Lung microvascular endothelial cell (primary cell): ENCODE data around the gene C6orf52. TPM values are rescaled to one million over a fixed set of nuclear protein-coding genes. Genes with fewer than 3 reads are reported as not detected.
"Not testable (repeated sequence)": the region's sequence is repeated elsewhere in the genome, so short reads cannot be mapped to it uniquely, and the experiment has no call there.

ENCODE experiments used
- DNase-seq, 2 donors: peaks; one replicate each; pipeline versions ENCODE4 v3.0.0 to v3.0.0-alpha.2; 2010; ENCODE audit warnings: low read depth in 2 of 2
- total RNA-seq: library from RNA; depleted of rRNA; stranded (reverse); fragments of >200 nt; gene quantifications from 2 replicates; pipeline ENCODE4 v1.2.1, GENCODE V29; 2014

C6orf52 gene
- total RNA-seq, 1 donor from 2014 or later, result not detected

GRCh38 chr6:10696655-10697054 lies 2.2 kb upstream of the C6orf52 start:
- DNase-seq, result no peak

- peak in 1 of 2 donors; percentile 16 for DNase-seq
These were observed 756 bp upstream of the C6orf52 start for GRCh38 chr6:10695086-10695657.

- DNase-seq, result no peak
These were observed 1.4 kb downstream of the C6orf52 start for GRCh38 chr6:10692965-10693538.

- peak in 1 of 2 donors; percentile 24 for DNase-seq
These were observed 3.6 kb downstream of the C6orf52 start for GRCh38 chr6:10690651-10691445.

- no peak for DNase-seq
These were observed 6.8 kb downstream of the C6orf52 start for GRCh38 chr6:10687582-10687981.

GRCh38 chr6:10686901-10687300 lies 7.5 kb downstream of the C6orf52 start:
- no peak for DNase-seq

GRCh38 chr6:10685092-10685915 lies 9.1 kb downstream of the C6orf52 start:
- DNase-seq, result no peak

GRCh38 chr6:10684618-10685017 lies 9.8 kb downstream of the C6orf52 start:
- DNase-seq, result no peak

- no peak for DNase-seq
These were observed 11.9 kb downstream of the C6orf52 start for GRCh38 chr6:10682355-10682988.

- no peak for DNase-seq
These were observed 12.6 kb downstream of the C6orf52 start for GRCh38 chr6:10681795-10682194.

GRCh38 chr6:10678456-10678855 lies 16.0 kb downstream of the C6orf52 start:
- no peak for DNase-seq

GRCh38 chr6:10676403-10676802 lies 18.0 kb downstream of the C6orf52 start:
- DNase-seq, result no peak

- DNase-seq, result no peak
These were observed 26.1 kb downstream of the C6orf52 start for GRCh38 chr6:10668126-10668917.

- DNase-seq, result not testable (repeated sequence)
These were observed 28.8 kb downstream of the C6orf52 start for GRCh38 chr6:10665595-10665994.

GRCh38 chr6:10662742-10663141 lies 31.7 kb downstream of the C6orf52 start:
- no peak for DNase-seq

GRCh38 chr6:10662207-10662606 lies 32.2 kb downstream of the C6orf52 start:
- no peak for DNase-seq

GRCh38 chr6:10660431-10661191 lies 33.8 kb downstream of the C6orf52 start:
- DNase-seq, result not testable (repeated sequence)

GRCh38 chr6:10659699-10660348 lies 34.6 kb downstream of the C6orf52 start:
- peak in 1 of 2 donors; percentile 23 for DNase-seq
